Body of pancreas (tissue), 4 donors: ENCODE measurements around the gene DIAPH3.

Experiments
- CTCF ChIP-seq, 7 experiments: fragments of 450-650 bp in 4 of 7; fragments of 200-600 bp in 3 of 7; sonication (generic) in 3 of 7; IDR thresholded peaks; one replicate each; pipeline ENCODE4 v1.5.1; 2016 to 2019; ENCODE audit warnings: antibody characterized with exemption in 7 of 7
- POLR2A ChIP-seq, 3 donors: fragments of 450-650 bp; IDR thresholded peaks; one replicate each; pipeline ENCODE4 v1.6.1; 2016; ENCODE audit warnings: antibody characterized with exemption in 3 of 3, mild to moderate bottlenecking in 2 of 3

- no peak for TF ChIP-seq CTCF (IDR thresholded peaks at IDR 0.05)
- TF ChIP-seq POLR2A (IDR thresholded peaks at IDR 0.05) = no peak
Observed at GRCh38 chr13:59790626-59791025, 373.1 kb downstream of the DIAPH3 start.
